ENCODE results near the gene SNX20. TPM values are rescaled to one million over a fixed set of nuclear protein-coding genes. Genes with fewer than 3 reads are reported as not detected.

The SNX20 gene
- total RNA-seq, 4 donors from 2014 or later: 0.78 to 1.7 (median 1.3) TPM

DNA sequence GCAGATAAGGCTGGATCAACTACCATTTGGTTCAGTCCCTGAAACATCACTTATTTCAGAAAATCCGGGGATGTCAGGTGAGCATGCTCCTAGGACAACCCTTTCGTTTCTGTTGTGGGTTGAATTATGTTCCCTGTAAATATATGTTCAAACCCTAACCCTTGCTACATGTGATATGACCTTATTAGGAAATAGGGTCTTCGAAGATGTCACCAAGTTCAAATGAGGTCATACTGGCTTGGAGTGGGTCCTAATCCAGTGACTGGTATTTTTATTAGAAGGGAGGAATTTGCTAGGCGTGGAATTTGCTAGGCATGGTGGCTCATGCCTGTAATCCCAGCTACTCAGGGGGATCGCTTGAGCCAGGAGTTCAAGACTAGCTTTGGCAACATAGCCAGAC, 21.3 kb downstream of the SNX20 start:
- TF ChIP-seq, protein P1, sequence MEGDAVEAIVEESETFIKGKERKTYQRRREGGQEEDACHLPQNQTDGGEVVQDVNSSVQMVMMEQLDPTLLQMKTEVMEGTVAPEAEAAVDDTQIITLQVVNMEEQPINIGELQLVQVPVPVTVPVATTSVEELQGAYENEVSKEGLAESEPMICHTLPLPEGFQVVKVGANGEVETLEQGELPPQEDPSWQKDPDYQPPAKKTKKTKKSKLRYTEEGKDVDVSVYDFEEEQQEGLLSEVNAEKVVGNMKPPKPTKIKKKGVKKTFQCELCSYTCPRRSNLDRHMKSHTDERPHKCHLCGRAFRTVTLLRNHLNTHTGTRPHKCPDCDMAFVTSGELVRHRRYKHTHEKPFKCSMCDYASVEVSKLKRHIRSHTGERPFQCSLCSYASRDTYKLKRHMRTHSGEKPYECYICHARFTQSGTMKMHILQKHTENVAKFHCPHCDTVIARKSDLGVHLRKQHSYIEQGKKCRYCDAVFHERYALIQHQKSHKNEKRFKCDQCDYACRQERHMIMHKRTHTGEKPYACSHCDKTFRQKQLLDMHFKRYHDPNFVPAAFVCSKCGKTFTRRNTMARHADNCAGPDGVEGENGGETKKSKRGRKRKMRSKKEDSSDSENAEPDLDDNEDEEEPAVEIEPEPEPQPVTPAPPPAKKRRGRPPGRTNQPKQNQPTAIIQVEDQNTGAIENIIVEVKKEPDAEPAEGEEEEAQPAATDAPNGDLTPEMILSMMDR (IDR thresholded peaks at IDR 0.05): no peak
- no peak for TF ChIP-seq POLR2A (IDR thresholded peaks at IDR 0.05)
- no peak for DNase-seq
- H3K4me3 ChIP-seq (replicated peaks in 1 of 3): no peak overlapping the region
- no peaks in the 10 kb centered on the region for H3K27me3 ChIP-seq
- no peaks in the 10 kb centered on the region for H3K36me3 ChIP-seq
- intact Hi-C loops (cut with DNase I): loop anchor here (10.0 kb wide), 1 partner anchor 635 kb away; the partner anchor contains the start of gene CNEP1R1
- H3K9me3 ChIP-seq: no peaks in the 10 kb centered on the region
- H3K27ac ChIP-seq: no peak overlapping the region
- peaks cover 0 to under 1% of the 10 kb centered on the region in 2 donors for H3K4me1 ChIP-seq
- 86 to 88% methylated on average over 5 of the region's 5 CpGs for WGBS, 2 donors

DNA sequence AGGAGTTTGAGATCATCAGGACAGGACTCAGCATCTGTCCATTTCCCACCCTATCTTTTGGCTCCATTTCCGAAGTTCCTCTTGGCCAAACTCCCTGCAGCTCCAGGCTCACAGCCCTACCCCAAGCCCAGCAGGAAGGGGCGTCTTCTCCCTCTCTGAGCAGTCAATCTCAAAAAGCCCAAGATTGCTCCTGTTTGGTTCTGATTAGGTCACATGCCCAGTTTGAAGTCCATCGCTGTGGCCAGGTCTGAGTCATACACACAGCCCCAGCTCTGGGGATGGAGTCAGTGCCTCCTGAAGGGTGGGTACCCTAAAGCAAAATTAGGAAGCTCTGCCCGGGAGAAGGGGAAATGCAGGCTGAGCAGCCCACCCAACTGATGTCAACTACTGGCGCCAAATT, 23.9 kb downstream of the SNX20 start:
- WGBS, 2 donors: 73 to 78% methylated on average over 4 to 5 of the region's 5 CpGs
- no peak overlapping the region for H3K27ac ChIP-seq
- intact Hi-C loops (cut with DNase I): no loop called here

DNA sequence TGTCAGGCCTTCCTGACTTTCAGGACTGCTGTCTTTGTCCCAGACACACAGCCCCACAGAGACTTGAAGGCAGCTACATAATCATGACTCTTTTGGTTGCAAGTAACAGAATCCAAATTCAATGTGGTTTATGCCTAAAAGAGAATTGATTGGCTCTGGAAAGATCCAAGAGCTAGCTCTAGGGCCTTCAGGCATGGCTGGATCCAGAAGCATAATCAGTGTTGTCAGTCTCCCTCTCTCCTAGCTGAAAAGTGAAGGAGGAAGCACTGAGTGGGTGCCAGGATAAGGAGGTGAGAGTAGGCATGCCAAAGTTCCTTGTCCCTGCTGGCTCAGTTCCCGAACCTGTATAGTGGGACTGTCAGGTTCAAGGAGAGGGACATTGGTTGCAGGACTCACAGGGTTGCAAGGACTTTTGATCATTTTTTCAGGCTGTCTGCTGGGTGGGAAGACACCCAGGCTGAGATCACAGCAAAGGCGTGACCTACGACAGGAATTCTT, 25.5 kb downstream of the SNX20 start:
- intact Hi-C loops (cut with DNase I): no loop called here

More for the DNA sequence above, 23.9 kb downstream of the SNX20 start:
- Histone ChIP-seq H3K27me3 (no peaks in the 10 kb centered on the region), H3K9me3 (no peaks in the 10 kb centered on the region), H3K36me3 (no peaks in the 10 kb centered on the region), H3K4me3 (replicated peaks in 1 of 3) (no peak overlapping the region), H3K4me1 (no peaks in the 10 kb centered on the region)
- no peak for DNase-seq
- TF ChIP-seq POLR2A (IDR thresholded peaks at IDR 0.05): no peak
- TF ChIP-seq, protein P1 (IDR thresholded peaks at IDR 0.05): no peak

DNA sequence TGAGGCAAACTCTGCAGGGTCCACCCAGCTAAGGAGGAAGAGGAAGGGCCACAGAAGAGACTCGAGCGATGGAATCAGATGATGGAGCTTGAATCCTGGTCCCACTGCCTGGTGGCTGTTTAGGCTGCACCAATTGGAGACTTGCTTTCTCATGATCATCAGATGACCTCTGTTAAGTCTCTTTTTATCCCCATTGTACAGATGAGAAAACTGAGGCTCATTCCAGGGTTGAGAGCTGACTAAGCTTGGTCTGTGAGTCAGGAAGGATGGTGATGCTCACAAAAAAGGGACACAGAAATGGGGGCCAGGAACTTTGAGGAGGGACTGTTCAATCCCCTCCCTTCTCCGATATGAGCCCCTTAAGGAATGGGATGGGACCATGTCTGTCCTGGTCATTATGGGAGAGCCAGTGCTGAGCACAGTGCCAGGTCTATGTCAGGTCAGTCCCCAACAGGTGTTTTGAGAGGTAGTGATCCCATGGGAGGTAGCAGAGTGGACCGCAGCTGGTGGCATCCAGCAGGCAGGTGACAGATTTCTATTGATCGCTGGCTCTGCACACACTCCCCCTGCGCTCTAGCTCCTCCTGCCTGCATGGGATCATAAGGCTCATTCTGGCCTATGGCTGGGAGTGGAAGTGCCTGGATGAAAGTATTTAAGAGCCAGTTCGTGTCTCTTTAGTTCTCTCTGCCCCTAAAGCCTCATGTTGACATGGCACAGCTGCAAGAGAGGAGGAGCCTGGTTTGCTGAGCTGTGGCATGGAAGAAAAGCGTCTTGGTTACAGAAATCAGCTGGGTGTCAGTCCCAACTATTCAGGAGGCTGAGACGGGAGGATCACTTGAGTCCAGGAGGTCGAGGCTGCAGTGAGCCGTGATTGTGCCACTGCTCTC, 27.2 kb downstream of the SNX20 start:
- no peaks in the 10 kb centered on the region for H3K36me3 ChIP-seq
- H3K4me1 ChIP-seq: no peaks in the 10 kb centered on the region
- H3K27ac ChIP-seq: no peak overlapping the region
- WGBS, 2 donors: 84 to 85% methylated on average over 10 to 11 of the region's 11 CpGs
- intact Hi-C loops (cut with DNase I): no loop called here
- DNase-seq: no peak
- H3K9me3 ChIP-seq: no peaks in the 10 kb centered on the region
- no peak for TF ChIP-seq POLR2A (IDR thresholded peaks at IDR 0.05)
- TF ChIP-seq, protein P1 (IDR thresholded peaks at IDR 0.05): no peak
- no peaks in the 10 kb centered on the region for H3K27me3 ChIP-seq
- no peak overlapping the region for H3K4me3 ChIP-seq (replicated peaks in 1 of 3)

More for the DNA sequence above, 25.5 kb downstream of the SNX20 start:
- Histone ChIP-seq H3K36me3 (no peaks in the 10 kb centered on the region), H3K27me3 (no peaks in the 10 kb centered on the region), H3K27ac (no peak overlapping the region), H3K9me3 (no peaks in the 10 kb centered on the region), H3K4me3 (replicated peaks in 1 of 3) (no peak overlapping the region), H3K4me1 (no peaks in the 10 kb centered on the region)
- TF ChIP-seq, protein P1 (IDR thresholded peaks at IDR 0.05): no peak
- TF ChIP-seq POLR2A (IDR thresholded peaks at IDR 0.05): no peak
- DNase-seq: no peak
- WGBS, 2 donors: 85 to 100% methylated on average over 3 of the region's 3 CpGs

DNA sequence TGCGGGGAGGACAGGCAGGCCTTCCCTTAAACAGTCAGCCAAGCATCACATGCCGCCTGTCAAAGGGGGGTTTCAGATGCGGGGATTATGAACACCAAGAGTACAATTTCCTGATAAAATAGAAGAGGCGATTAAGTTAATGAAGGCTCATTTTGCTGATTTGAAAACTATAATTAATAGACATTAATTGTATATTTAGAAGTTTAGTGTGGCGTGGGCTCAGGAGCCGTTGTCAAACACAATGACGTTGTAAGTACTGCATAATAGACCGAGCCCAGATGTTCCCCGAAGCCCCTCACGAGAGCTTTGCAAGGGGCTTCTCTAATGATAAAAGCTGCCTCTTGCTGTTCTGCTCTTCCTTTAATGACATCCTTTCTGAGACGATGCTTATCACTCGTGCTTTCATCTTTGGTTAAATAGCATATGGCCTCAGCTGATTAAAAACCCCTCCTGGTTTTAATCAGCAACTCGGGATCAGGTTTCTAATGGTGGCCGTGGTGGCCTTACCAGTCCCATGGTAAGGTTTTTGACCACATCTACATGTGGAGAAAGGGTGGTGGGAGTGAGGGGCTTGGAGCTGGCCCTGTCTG, 28.2 kb downstream of the SNX20 start:
- intact Hi-C loops (cut with DNase I): no loop called here
- no peaks in the 10 kb centered on the region for H3K4me1 ChIP-seq
- no peaks in the 10 kb centered on the region for H3K27me3 ChIP-seq
- WGBS, 2 donors: 77 to 78% methylated on average over 14 of the region's 14 CpGs
- no peak for DNase-seq
- no peak overlapping the region for H3K4me3 ChIP-seq (replicated peaks in 1 of 3)
- H3K27ac ChIP-seq: no peak overlapping the region
- TF ChIP-seq, protein P1 (IDR thresholded peaks at IDR 0.05): no peak
- no peak for TF ChIP-seq POLR2A (IDR thresholded peaks at IDR 0.05)
- no peaks in the 10 kb centered on the region for H3K36me3 ChIP-seq
- H3K9me3 ChIP-seq: no peaks in the 10 kb centered on the region
